ENCODE results near the gene ANKDD1B. TPM values are rescaled to one million over a fixed set of nuclear protein-coding genes. Genes with fewer than 3 reads are reported as not detected.

ANKDD1B gene
- total and polyA plus RNA-seq, 4 donors: 1.7 to 3.4 (median 3.1) TPM

DNA sequence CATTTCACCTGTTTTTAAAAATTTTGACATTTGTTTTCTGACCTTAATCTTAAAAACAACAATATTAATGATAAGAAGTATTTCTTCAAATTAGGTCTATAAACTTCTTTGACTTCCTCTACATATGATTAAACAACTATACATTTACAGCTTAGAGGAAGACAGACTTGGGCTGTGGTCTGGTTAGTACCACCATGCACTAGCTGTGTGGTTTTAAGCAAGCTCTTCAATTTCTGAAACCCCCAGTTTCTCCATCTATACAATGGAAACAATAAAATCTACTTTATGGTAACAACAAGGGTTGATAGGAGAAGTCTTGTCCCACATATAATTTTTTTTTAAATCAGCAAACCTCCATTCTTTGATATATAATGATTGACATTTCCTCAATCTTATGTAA, 15.7 kb downstream of the ANKDD1B start:
- Histone ChIP-seq H3K36me3 (ENCODE audit: control insufficient read depth, insufficient read depth, low read length) (no peaks in the 10 kb centered on the region), H3K4me3 (ENCODE audit: low read depth, low read length) (no peak overlapping the region), H3K27me3 (ENCODE audit: control insufficient read depth, insufficient read depth, low read length) (no peaks in the 10 kb centered on the region), H3K9me3 (ENCODE audit: control insufficient read depth, insufficient read depth, low read length) (no peaks in the 10 kb centered on the region), H3K27ac (ENCODE audit: low read depth, low read length) (no peak overlapping the region), H3K4me1 (ENCODE audit: control insufficient read depth, insufficient read depth, low read length) (no peaks in the 10 kb centered on the region)
- DNase-seq (ENCODE audit: low read depth in 4 of 6, low spot score in 6 of 6): no peak

DNA sequence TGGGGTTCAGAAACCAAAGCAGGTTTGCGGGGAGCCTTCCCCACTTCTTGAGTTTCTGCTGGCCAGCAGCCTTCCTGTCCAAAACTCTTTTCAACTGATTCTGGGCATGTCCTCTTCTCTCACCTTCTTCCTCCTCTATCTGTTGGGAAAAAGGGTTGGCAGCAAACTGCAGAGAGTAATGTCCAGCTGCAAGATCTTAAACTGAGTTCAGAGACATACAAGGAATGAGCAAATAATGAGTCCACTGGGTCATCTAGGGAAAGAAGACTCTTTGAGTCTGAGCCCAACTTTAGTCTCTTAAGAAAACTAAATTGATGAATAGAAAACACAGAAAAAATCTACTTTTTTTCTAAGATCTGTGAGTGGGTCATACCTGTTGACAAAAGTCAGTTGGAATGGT, 16.5 kb downstream of the ANKDD1B start:
- Histone ChIP-seq H3K27ac (ENCODE audit: low read depth, low read length) (no peak overlapping the region), H3K36me3 (ENCODE audit: control insufficient read depth, insufficient read depth, low read length) (no peaks in the 10 kb centered on the region), H3K9me3 (ENCODE audit: control insufficient read depth, insufficient read depth, low read length) (no peaks in the 10 kb centered on the region), H3K4me1 (ENCODE audit: control insufficient read depth, insufficient read depth, low read length) (no peaks in the 10 kb centered on the region), H3K4me3 (ENCODE audit: low read depth, low read length) (no peak overlapping the region), H3K27me3 (ENCODE audit: control insufficient read depth, insufficient read depth, low read length) (no peaks in the 10 kb centered on the region)
- WGBS (ENCODE audit: insufficient coverage): no CpG with 5 or more reads among the region's 1 CpG
- DNase-seq (ENCODE audit: low read depth in 4 of 6, low spot score in 6 of 6): no peak

- no peaks in the 10 kb centered on the region for H3K4me1 ChIP-seq (ENCODE audit: control insufficient read depth, insufficient read depth, low read length)
- 100% methylated on average over 1 of the region's 2 CpGs for WGBS (ENCODE audit: insufficient coverage)
- DNase-seq (ENCODE audit: low read depth in 4 of 6, low spot score in 6 of 6): no peak
These were observed 19.6 kb downstream of the ANKDD1B start for GRCh38 chr5:75630875-75631274.

DNA sequence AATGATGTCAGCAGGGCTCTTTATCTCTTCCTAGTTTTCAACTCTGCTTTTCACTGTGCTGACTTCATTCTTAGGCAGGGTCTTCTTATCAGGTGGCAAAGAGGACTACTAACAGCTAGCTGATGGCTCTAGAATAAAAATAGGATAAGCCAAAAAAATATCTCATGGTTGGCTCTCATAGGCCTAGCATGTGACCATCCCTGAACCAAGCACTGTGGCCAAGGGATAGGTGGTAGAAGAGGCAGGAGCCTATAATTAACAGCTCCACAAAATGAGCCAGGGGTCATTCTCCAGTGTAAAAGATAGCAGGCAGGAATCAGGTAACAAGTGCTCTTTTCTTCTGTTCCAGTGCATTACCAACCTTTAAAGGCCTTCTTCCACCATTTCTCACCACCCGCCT, 21.1 kb downstream of the ANKDD1B start:
- no peaks in the 10 kb centered on the region for H3K27me3 ChIP-seq (ENCODE audit: control insufficient read depth, insufficient read depth, low read length)
- WGBS (ENCODE audit: insufficient coverage): 100% methylated on average over 1 of the region's 1 CpG
- no peaks in the 10 kb centered on the region for H3K4me1 ChIP-seq (ENCODE audit: control insufficient read depth, insufficient read depth, low read length)
- H3K9me3 ChIP-seq (ENCODE audit: control insufficient read depth, insufficient read depth, low read length): no peaks in the 10 kb centered on the region
- no peaks in the 10 kb centered on the region for H3K36me3 ChIP-seq (ENCODE audit: control insufficient read depth, insufficient read depth, low read length)
- no peak overlapping the region for H3K4me3 ChIP-seq (ENCODE audit: low read depth, low read length)
- H3K27ac ChIP-seq (ENCODE audit: low read depth, low read length): no peak overlapping the region
- no peak for DNase-seq (ENCODE audit: low read depth in 4 of 6, low spot score in 6 of 6)

More at GRCh38 chr5:75630875-75631274, 19.6 kb downstream of the ANKDD1B start:
- Histone ChIP-seq H3K36me3 (ENCODE audit: control insufficient read depth, insufficient read depth, low read length) (no peaks in the 10 kb centered on the region), H3K4me3 (ENCODE audit: low read depth, low read length) (no peak overlapping the region), H3K9me3 (ENCODE audit: control insufficient read depth, insufficient read depth, low read length) (no peaks in the 10 kb centered on the region), H3K27ac (ENCODE audit: low read depth, low read length) (no peak overlapping the region), H3K27me3 (ENCODE audit: control insufficient read depth, insufficient read depth, low read length) (no peaks in the 10 kb centered on the region)

GRCh38 chr5:75637949-75638348, 26.7 kb downstream of the ANKDD1B start:
- H3K4me1 ChIP-seq (ENCODE audit: control insufficient read depth, insufficient read depth, low read length): no peaks in the 10 kb centered on the region
- H3K27ac ChIP-seq (ENCODE audit: low read depth, low read length): no peak overlapping the region
- no peak for DNase-seq (ENCODE audit: low read depth in 4 of 6, low spot score in 6 of 6)
- H3K27me3 ChIP-seq (ENCODE audit: control insufficient read depth, insufficient read depth, low read length): no peaks in the 10 kb centered on the region
- no peaks in the 10 kb centered on the region for H3K36me3 ChIP-seq (ENCODE audit: control insufficient read depth, insufficient read depth, low read length)
- H3K9me3 ChIP-seq (ENCODE audit: control insufficient read depth, insufficient read depth, low read length): no peaks in the 10 kb centered on the region
- no peak overlapping the region for H3K4me3 ChIP-seq (ENCODE audit: low read depth, low read length)
- whole genome bisulfite sequencing (ENCODE audit: insufficient coverage): no CpG with 5 or more reads among the region's 1 CpG

DNA sequence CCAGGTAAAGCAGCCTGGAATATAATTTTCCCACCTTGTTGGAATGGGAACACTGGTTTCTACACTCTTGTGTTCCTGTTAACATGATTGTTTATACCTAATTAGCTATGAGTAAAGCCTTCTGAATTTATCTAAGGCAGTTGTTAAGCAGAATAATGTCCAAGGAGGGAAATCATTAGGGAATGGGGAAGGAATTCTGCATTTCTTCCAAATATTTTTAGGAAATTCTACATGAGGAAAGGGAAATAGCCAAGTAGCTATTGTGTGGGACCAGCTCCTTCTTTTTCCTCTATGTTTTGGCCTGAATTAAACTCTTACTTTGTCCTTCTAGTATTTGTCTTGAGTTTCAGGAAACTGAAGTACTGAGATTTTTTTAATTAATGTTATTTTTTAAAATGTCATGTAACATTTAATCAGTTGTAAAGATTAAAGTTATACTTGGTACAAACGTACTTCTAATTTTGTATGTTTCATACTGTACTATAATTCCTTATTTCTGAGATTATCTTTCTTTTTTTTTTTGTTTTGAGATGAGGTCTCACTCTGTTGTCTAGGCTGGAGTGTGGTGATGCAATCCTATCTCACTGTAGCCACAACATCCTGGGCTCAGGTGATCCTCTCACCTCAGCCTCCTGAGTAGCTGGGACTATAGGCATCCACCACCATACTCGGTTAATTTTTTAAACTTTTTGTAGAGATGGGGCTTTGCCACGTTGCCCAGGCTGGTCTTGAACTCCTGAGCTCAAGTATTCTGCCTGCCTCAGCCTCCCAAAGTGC, 28.5 kb downstream of the ANKDD1B start:
- DNase-seq (ENCODE audit: low read depth in 4 of 6, low spot score in 6 of 6): no peak
- 79% methylated on average over 2 of the region's 3 CpGs for WGBS (ENCODE audit: insufficient coverage)
- Histone ChIP-seq H3K36me3 (ENCODE audit: control insufficient read depth, insufficient read depth, low read length) (no peaks in the 10 kb centered on the region), H3K4me1 (ENCODE audit: control insufficient read depth, insufficient read depth, low read length) (no peaks in the 10 kb centered on the region), H3K27me3 (ENCODE audit: control insufficient read depth, insufficient read depth, low read length) (no peaks in the 10 kb centered on the region), H3K27ac (ENCODE audit: low read depth, low read length) (no peak overlapping the region), H3K4me3 (ENCODE audit: low read depth, low read length) (no peak overlapping the region), H3K9me3 (ENCODE audit: control insufficient read depth, insufficient read depth, low read length) (no peaks in the 10 kb centered on the region)

GRCh38 chr5:75640395-75640794, 29.1 kb downstream of the ANKDD1B start:
- no peak overlapping the region for H3K27ac ChIP-seq (ENCODE audit: low read depth, low read length)
- no peaks in the 10 kb centered on the region for H3K9me3 ChIP-seq (ENCODE audit: control insufficient read depth, insufficient read depth, low read length)
- no peak for DNase-seq (ENCODE audit: low read depth in 4 of 6, low spot score in 6 of 6)
- H3K27me3 ChIP-seq (ENCODE audit: control insufficient read depth, insufficient read depth, low read length): no peaks in the 10 kb centered on the region
- no peak overlapping the region for H3K4me3 ChIP-seq (ENCODE audit: low read depth, low read length)
- no peaks in the 10 kb centered on the region for H3K36me3 ChIP-seq (ENCODE audit: control insufficient read depth, insufficient read depth, low read length)
- H3K4me1 ChIP-seq (ENCODE audit: control insufficient read depth, insufficient read depth, low read length): no peaks in the 10 kb centered on the region

DNA sequence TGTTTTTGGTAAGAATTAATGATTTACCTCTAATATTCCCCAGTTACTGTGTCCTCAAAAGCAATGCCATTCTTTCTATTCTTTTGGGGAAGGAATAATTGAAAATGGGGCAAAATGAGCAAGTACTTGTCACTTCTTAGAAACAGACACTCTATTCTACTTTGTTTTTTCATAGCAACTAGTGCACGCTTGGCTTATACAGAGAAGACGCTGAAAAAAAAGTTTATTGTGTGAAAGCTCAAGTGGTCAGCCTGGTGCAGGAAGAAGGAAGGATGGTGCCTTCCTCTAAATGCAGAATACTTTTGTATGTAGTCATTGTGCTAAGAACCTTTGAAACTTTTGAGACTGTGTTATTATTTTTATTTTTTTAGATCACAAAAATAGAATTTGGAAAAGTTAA, 29.6 kb downstream of the ANKDD1B start:
- DNase-seq (ENCODE audit: low read depth in 4 of 6, low spot score in 6 of 6): no peak
- Histone ChIP-seq H3K27me3 (ENCODE audit: control insufficient read depth, insufficient read depth, low read length) (no peaks in the 10 kb centered on the region), H3K36me3 (ENCODE audit: control insufficient read depth, insufficient read depth, low read length) (no peaks in the 10 kb centered on the region), H3K4me3 (ENCODE audit: low read depth, low read length) (no peak overlapping the region), H3K4me1 (ENCODE audit: control insufficient read depth, insufficient read depth, low read length) (no peaks in the 10 kb centered on the region), H3K27ac (ENCODE audit: low read depth, low read length) (no peak overlapping the region), H3K9me3 (ENCODE audit: control insufficient read depth, insufficient read depth, low read length) (no peaks in the 10 kb centered on the region)
- no CpG with 5 or more reads among the region's 2 CpGs for WGBS (ENCODE audit: insufficient coverage)

- no peak overlapping the region for H3K4me3 ChIP-seq (ENCODE audit: low read depth, low read length)
- no peaks in the 10 kb centered on the region for H3K36me3 ChIP-seq (ENCODE audit: control insufficient read depth, insufficient read depth, low read length)
- H3K27me3 ChIP-seq (ENCODE audit: control insufficient read depth, insufficient read depth, low read length): no peaks in the 10 kb centered on the region
- no peak overlapping the region for H3K27ac ChIP-seq (ENCODE audit: low read depth, low read length)
- DNase-seq (ENCODE audit: low read depth in 4 of 6, low spot score in 6 of 6): no peak
- H3K9me3 ChIP-seq (ENCODE audit: control insufficient read depth, insufficient read depth, low read length): no peaks in the 10 kb centered on the region
- WGBS (ENCODE audit: insufficient coverage): no CpG with 5 or more reads among the region's 2 CpGs
- peaks cover 6% of the 10 kb centered on the region for H3K4me1 ChIP-seq (ENCODE audit: control insufficient read depth, insufficient read depth, low read length)
These were observed 37.5 kb downstream of the ANKDD1B start for GRCh38 chr5:75648712-75649111.

GRCh38 chr5:75651575-75652238, 40.5 kb downstream of the ANKDD1B start:
- H3K27me3 ChIP-seq (ENCODE audit: control insufficient read depth, insufficient read depth, low read length): no peaks in the 10 kb centered on the region
- no peak overlapping the region for H3K27ac ChIP-seq (ENCODE audit: low read depth, low read length)
- 100% methylated on average over 1 of the region's 4 CpGs for WGBS (ENCODE audit: insufficient coverage)
- peaks cover 16% of the 10 kb centered on the region for H3K4me1 ChIP-seq (ENCODE audit: control insufficient read depth, insufficient read depth, low read length)
- no peaks in the 10 kb centered on the region for H3K36me3 ChIP-seq (ENCODE audit: control insufficient read depth, insufficient read depth, low read length)
- H3K4me3 ChIP-seq (ENCODE audit: low read depth, low read length): no peak overlapping the region
- peak in 1 of 6 donors; percentile 11 for DNase-seq (ENCODE audit: low read depth in 4 of 6, low spot score in 6 of 6)
- H3K9me3 ChIP-seq (ENCODE audit: control insufficient read depth, insufficient read depth, low read length): no peaks in the 10 kb centered on the region
